ENCODE measurements around the gene PCYT2. TPM values are rescaled to one million over a fixed set of nuclear protein-coding genes. Genes with fewer than 3 reads are reported as not detected.

Gene PCYT2
- total RNA-seq, 1 experiment from 2014 or later, result 43.4 TPM

- peak; percentile 85 for DNase-seq (ENCODE audit: low read depth)
These were observed 39.6 kb downstream of the PCYT2 start for GRCh38 chr17:81871387-81872230.

- DNase-seq (ENCODE audit: low read depth), result no peak
These were observed 40.2 kb downstream of the PCYT2 start, which contains the start of gene ARHGDIA for GRCh38 chr17:81870981-81871386. ARHGDIA (minus strand) TSS chr17:81871337; CDS start chr17:81869930, 1,407 bp downstream.

GRCh38 chr17:81870131-81870980 is 40.8 kb downstream of the PCYT2 start:
- DNase-seq (ENCODE audit: low read depth), result peak; percentile 47

- DNase-seq (ENCODE audit: low read depth), result no peak
These were observed 41.7 kb downstream of the PCYT2 start for GRCh38 chr17:81869221-81870130.

- peak; percentile 73 for DNase-seq (ENCODE audit: low read depth)
These were observed 42.5 kb downstream of the PCYT2 start for GRCh38 chr17:81868674-81869220.

- DNase-seq (ENCODE audit: low read depth), result peak; percentile 29
These were observed 43.1 kb downstream of the PCYT2 start for GRCh38 chr17:81867991-81868673.

GRCh38 chr17:81867170-81867990 is 43.8 kb downstream of the PCYT2 start:
- DNase-seq (ENCODE audit: low read depth), result peak; percentile 76

- peak; percentile 31 for DNase-seq (ENCODE audit: low read depth)
These were observed 44.6 kb downstream of the PCYT2 start for GRCh38 chr17:81866440-81867169.

- DNase-seq (ENCODE audit: low read depth), result peak; percentile 22
These were observed 45.3 kb downstream of the PCYT2 start for GRCh38 chr17:81865733-81866439.

GRCh38 chr17:81865358-81865732 is 45.9 kb downstream of the PCYT2 start:
- no peak for DNase-seq (ENCODE audit: low read depth)

GRCh38 chr17:81863833-81864768 is 47.1 kb downstream of the PCYT2 start:
- DNase-seq (ENCODE audit: low read depth), result no peak

GRCh38 chr17:81863123-81863675 is 48.0 kb downstream of the PCYT2 start:
- no peak for DNase-seq (ENCODE audit: low read depth)

- DNase-seq (ENCODE audit: low read depth), result peak; percentile 100
These were observed 50.2 kb downstream of the PCYT2 start for GRCh38 chr17:81860756-81861568.

- DNase-seq (ENCODE audit: low read depth), result peak; percentile 13
These were observed 51.1 kb downstream of the PCYT2 start, which contains the start of gene P4HB for GRCh38 chr17:81859906-81860755. P4HB (minus strand) TSS chr17:81860535; CDS start chr17:81860471, 64 bp downstream.
